Right kidney (tissue), 1 donor: ENCODE data around the gene MYO1E.
"Not testable (repeated sequence)": the region's sequence is repeated elsewhere in the genome, so short reads cannot be mapped to it uniquely, and the experiment has no call there.

Source experiments
- DNase-seq: peaks from one replicate; pipeline ENCODE4 v3.0.0-alpha.2; 2016

MYO1E gene

DNA sequence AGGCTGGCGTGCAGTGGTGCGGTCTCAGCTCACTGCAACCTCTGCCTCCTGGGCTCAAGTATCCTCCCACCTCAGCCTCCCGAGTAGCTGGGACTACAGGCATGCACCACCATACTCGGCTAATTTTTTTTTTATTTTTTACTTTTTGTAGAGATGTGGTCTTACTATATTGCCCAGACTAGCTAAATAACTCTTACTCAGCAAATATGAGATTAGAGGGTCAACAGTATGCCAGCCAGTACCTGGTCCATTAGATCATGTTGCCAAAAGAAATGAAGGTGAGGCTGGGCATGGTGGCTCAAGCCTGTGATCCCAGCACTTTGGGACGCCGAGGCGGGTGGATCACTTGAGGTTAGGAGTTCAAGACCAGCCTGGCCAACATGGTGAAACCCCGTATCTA lies 210.6 kb downstream of the MYO1E start:
- DNase-seq, result not testable (repeated sequence)

DNA sequence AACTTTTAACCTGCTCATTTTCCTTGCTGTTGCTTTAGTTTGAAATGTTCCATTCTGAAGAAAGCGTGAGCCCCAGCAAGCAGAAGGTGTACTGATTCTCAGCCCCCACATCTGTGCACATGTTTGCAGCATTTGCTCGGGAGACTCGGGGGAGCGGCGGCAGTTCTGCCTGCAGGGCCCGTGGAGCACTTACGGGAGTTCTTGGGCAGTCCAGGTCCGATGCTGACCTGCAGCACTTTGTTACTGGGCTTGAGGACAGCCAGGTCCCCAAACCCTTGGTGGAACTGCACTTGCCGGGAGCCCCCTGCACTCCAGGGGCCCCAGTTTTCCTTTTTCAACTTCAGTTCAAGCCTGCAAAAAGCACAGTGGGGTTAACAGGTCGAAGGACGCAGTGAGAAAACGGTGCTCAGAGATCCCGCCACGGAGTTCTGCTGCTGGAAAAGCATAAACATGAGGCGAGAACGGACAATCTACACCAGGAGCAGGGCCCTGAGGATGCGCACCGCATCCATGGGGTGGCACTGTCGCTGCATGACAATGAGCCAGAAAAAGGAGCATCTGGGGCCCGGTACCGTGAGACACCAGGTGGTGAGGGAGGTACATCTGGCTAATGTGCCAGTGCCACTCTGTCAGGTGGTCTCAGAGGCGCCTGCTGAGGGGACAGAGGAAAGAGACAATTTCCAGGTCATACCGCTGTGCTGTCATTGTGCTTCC lies 211.6 kb downstream of the MYO1E start:
- peak; percentile 28 for DNase-seq

DNA sequence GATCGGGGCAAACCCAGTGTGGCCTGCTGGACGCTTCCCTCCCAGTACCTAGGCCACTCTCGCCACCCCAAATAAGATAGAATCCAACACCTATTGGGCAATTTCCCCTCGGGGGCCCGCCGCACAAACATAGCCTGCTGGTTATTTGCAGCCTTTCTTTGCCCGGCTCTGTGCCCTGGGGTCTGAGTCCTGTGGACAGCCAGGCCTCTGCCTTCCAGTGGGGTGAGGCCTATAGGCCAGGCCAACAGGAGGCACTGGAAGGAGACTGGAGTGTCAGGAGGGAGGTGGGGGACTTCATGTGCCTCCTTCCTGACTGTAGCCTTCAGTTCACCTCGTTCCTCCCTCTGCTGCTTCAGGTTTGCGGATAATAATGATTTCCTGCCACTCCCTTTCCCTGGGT lies 213.5 kb downstream of the MYO1E start:
- DNase-seq, result no peak

DNA sequence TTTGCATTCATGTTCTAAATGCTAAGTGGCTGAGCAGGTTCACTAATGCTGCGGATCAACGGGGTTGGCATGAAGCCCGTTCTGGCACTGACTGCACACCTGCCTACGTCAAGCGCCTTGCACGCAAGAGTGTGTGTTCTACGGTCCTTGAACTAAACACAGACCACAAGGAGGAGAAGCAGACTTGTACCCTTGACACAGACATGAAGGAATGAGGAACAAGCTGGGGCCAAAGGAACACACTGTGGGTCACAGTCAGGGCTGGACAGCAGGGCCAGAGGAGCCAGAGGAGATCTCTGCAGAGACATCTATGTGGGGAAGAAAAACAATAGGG lies 214.0 kb downstream of the MYO1E start:
- no peak for DNase-seq

DNA sequence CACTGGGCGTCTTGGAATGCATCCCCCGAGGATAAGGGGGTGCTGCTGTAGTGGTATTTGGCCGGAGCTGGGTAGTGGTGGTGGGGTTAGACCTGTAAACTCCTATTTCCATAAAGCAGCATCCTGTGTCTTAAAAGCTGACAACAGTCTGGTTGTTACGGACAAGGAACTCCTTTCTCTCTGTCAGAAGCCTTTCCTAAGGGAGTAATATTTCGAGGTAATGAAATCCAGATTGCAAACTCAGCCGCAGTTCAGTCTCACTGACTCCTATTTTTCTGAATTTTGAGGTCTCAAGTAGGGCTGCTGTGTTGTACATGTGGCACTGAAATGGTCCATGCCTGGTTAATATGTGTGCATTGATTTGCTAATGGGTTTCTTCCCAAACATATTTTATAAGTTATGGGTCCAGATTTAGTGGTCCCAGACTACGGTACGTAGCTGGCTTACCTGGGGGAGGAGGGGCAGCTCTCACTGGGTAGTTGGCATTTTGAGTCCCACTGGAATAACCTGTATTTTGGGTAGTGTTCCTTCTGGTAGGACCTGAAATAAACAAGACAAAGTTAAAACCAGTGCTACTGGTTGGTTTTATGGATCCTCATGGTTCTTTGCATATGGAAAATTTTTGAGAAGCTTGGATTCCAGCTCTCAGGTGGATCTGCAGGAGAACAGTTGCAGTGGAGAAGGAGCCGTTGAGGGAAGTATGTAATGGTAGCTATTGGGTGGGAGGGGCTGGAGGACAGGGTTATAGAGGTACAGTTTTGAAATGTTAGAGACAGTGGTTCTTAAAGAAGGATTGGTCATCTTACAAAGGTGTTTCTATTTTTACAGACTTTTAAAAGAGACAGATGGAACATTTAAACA lies 214.6 kb downstream of the MYO1E start:
- no peak for DNase-seq

DNA sequence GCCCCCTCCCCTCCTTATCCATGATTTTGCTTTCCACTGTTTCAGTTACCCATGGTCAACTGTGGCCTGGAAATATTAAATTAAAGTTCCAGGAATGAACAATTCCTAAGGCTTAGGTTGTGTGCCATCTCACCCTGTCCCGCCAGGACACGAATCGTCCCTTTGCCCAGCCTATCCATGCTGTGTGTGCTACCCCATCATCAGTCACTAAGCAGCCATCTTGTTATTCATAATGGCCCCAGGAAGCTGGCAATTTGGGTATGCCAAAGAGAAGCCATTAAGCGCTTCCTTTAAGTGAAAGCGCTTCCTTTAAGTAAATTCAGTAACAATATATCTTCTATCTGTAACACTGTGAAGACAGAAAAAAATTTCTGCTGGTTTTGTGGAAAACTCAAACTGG lies 215.3 kb downstream of the MYO1E start:
- DNase-seq, result no peak

DNA sequence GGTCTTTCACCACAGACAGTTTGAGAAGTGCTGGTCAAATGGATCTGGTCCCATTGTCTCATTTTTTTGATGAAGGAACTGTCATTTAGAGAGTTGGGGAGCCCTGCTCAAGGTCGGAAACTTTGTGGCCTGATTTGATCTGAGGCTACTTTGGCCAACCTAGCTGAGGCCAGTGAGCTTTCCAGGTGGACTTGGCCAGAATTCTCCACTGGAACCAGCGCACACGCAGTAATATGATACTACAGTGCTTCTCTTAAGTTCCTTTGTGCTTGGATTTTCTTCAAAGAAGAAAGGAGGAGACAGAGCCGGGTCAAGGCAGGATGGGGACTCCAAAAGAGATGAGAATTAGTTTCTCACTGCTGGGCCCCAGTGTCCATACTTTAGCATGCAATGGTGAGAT lies 217.2 kb downstream of the MYO1E start:
- DNase-seq, result no peak

DNA sequence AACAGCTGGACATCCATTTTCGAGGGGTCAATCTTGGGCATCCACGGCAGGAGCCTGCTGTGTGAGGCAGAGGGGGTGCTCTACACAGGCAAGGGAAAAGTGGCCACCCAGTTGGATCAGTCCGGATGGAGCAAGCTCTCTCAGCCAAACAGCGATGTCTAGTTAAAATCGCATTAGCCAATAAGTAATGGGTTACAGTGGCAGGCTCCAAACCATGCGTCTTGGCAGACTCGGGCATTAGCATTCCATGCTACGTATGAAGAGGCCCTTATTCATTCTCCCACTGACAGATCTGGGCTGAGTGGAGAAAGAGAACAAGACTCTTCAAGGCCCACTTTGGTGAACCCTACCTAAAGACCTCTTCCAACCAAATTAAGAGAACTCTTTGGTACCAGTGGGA lies 218.4 kb downstream of the MYO1E start:
- no peak for DNase-seq

DNA sequence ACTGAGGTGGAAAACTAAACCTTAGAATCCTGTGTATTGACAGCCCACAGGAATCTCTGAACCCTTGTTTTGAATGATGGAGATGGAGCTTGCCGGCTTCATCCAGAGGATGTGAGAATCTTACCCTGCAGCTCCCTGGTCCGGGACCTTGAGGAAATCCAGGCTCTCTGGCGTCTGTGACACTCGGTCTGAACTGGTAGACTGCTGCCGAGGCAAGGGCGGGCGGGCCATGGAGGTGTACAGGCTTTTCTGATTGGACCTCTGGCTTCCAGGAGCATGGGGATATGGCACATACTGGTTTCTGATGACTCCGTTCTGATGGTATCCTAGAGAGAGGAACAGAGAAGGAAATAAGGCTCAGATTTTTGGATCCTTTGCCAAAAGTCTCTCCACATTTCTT lies 219.2 kb downstream of the MYO1E start:
- no peak for DNase-seq

DNA sequence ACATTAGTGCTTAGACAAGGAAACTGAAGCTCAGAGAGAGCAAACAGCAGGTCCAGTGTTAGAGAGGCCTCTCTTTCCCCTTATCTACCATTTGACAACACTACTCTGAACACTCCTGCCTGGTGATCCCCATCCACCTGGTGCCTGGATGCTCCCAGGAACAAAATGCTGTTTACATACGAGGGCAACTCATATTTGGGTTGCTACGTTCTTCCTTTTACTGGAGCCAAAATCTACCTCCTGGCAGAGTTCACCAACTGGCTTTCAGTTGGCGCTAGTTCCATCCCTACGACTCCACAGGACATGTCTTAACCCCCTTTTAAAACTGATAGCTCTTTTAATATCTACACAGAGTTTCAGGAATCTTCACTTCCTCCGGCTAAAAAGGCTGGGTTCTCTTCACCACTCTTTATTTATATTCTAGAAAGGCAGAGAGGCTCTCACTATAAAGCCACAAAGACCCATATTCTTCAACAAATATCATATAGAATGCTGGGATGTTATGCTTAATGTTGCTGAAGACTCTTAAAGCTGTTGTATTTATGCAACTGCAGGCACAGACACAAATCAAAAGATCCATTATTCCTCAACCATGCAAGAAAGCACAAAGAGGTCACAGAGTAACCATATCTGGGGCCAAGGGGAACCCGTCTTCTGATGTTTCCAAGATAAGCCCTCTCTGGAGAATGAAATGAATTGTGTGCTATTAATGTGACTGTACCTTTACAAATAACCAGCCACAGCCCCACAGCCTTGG lies 219.8 kb downstream of the MYO1E start:
- DNase-seq, result no peak

DNA sequence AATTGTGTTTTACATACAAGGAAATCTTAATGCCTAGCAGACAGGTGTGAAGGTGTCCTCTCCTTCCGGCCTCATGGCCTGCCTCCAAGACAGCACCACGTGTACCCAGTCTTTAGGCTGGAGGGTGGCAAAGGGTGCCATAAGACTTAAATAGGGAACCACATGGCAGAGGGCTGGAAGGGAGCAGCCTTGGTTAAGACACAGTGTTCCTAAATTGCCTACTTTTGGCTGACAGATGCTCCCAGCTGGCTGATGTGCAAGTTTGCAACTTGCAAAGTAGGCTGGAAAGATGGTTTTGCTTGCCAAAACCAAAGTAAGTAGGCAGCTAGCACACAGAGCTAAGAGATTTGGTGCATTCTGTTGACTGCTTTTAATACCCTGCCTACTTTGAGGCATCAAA lies 222.5 kb downstream of the MYO1E start:
- DNase-seq, result no peak

DNA sequence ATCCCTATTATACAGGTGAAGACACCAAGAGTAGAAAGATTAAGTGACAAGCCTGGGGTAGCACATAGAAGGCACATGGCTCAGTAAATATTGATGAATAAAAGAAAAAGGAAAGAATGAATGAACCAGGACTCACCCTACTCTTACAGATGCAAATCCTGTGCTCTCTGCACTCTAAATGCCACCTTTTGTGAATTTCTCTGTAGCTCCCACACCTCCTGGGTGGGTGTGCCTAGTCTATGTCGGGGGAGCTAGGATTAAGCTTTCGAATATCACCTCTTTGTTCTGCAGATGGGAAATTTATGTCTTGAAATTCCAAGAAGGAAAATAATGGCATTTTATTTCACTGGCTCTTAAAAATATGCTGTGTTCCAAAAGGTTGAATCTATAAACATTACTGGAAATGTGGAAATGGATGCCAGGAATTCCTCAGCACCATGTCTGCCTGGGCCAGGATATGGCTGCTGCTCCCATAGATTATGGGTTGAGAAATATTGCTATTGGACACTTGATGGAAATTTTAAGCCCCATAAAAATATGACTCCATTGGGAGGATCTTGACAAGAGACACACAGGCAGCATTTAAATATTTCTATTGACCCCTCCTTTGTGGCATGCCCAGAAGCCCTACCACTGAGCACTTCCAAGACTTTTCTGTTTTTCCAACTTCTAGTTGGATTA lies 224.4 kb downstream of the MYO1E start:
- no peak for DNase-seq

DNA sequence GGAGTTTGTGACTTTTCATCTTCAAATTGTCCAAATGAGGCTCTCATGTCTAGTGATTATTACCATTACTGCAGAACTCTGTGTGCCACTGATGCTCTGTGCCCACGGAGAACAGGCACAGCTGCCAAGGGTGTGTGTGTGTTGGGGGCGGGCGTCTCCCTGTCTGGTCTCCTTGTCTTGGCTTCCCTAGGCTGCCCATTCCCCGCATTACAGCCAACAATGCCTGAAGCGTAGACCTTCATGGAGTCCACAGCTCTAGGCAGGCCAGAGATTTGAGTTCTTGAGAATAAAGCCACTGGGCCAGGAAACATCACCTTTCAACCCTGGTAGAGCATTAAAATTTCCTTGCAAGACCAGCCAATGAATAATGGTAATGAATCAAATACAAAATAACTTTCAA lies 225.0 kb downstream of the MYO1E start:
- no peak for DNase-seq

DNA sequence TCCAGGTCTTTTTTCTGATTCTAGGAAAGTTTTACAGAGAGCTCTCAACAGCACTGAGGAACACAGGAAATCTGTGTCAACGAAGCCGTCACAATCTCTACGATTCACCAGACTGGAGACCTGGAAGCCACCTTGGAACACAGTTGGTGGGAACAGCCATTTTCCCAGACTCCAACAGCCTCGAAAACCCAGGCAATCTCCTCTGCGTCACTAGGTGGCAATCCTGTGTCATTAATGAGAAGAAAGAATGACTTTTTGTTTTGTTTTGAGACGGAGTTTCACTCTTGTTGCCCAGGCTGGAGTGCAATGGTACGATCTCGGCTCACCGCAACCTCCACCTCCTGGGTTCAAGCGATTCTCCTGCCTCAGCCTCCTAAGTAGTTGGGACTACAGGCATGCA lies 228.1 kb downstream of the MYO1E start:
- not testable (repeated sequence) for DNase-seq

DNA sequence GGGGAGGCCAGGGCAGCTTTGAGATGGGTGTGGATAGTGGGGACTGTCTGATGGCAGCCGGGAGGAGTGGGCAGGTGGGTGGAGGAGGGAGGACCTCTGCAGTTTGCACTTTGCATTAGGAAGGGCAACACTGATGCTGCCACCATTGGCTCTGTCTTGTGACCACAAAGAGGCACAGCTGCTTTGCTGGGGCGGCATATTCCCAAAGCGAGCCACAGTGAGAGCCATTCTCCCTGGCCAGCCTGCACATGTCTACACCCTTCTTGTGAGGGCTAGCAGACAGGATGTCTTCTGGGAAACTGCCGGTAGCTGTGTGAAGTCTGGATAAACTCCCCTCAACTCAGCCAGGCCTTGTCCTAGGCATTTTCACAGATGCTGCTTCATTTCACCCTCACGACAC lies 229.4 kb downstream of the MYO1E start:
- DNase-seq, result no peak

DNA sequence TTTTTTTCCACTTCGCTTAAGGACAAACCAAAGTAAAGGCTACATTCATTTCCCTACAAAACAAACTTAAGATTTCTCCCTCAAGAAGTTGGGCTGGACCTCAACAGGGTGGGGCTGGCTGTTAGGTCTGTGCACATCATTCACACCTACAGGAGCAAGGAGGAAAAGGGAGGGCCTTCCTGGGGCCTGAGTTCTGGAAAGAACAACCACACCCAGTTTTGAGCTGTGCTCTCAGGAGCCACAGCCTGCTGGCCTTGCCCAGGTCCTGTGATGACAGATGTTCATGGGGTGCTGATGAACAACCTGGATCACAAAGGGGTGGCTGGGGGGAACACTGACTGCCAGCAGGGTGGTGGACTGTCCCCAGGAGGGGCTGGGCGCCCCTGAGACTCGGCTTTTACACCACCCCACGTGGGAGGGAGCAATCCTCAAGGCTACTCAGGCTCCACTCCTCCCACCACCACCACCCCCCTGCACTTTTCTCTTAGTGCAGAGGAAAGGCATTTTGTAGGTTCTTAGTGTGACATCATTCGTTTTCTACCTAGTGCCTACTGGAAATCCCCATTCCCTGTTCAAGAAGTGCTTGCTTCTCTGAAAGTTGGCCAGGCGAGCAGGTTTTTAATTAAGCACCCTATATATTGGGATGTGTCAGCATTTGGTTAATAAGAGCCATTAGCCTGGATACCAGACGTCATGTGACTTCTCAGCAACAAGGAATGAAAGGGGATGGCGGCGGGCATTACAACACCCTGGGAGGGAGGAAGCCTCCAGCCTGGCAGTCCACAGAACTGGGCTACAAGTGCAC lies 232.0 kb downstream of the MYO1E start:
- no peak for DNase-seq

DNA sequence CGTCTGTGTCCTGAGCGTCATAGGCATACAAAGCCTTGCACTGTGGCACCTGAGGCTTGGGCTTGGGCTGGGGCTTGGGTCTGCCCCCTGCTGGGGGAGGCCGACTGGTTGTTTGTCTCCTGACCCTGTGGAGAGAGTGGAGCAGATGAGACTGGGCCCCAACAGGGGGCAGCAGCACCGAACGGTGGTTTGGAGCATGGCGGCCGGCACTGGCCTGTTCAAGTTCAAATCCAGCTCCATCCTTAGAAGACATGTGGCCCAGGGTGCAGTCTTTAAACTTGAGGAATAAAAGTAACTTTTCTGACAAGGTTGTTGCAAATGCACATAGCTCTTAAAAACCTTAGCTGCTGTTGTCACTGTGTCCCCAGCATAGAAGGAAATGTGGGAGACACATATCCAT lies 234.4 kb downstream of the MYO1E start:
- no peak for DNase-seq

DNA sequence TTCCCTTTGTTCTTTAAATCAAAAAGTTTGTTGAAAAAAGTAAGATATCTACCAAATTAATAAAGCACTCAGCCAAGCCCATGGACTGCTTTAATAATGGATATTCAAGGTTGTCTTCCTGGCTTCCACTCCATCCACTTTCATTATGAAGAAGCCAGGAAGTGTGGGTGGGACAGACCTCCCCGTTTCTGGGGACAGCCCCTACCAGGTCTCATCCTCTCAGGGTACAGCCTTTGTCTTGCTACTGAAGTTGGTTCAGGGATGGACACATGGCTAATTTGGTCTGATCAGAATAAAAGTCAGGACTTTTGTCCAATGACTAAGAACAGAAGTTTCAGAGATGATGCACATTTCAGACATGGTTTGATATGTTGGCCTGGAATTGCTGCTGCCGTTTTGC lies 235.1 kb downstream of the MYO1E start:
- DNase-seq, result no peak

DNA sequence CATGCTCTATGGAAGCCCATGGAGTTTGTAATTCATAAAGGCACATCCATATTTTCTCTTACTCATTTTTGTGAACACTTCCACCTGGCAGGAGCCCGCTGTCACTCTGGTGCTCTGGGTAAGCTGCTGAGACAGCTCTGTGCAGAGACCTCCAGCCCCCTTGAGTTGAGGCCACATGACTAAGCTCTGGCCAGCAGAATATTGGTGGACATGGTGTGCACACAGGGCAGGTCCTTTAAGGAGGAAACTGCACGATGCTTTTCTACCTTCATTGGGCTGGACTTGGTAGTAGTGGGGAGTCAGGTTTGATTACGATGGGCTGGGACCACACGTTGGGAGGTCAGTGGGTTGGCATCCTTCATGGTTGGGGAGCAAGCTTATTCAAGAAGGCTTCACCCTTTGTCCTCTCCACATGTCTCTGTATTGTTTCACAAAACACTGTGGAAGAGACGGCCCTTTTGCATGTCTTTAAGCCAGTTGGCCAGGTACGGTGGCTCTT lies 238.7 kb downstream of the MYO1E start:
- DNase-seq, result no peak

DNA sequence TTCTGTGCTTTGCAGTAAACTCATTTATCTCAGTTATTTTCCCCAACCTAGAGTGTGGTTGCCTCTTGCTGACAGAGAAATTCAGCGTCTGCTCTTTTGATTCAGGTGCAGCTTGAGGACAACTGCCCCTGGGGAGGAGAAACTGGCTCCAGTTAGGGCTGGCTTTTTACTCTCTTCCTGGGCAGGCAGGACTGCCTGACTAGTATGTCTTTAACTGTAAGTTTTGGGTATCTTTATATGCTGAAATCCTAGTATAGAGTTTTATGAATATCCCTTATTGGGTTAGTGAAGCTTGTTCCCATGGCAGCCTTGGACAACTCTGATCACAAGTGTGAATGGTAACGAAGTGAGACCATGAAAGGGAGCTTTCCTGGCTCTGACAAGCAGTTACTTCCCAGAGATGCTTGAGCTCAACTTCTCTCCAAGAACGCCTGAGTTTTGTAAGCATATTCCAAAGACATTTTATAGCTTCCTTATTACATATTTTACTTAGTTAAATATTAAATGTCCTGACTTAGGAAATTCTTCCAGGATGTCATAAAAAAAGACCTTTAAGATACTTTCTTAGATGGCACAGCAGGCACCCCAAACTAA lies 240.6 kb downstream of the MYO1E start:
- no peak for DNase-seq

DNA sequence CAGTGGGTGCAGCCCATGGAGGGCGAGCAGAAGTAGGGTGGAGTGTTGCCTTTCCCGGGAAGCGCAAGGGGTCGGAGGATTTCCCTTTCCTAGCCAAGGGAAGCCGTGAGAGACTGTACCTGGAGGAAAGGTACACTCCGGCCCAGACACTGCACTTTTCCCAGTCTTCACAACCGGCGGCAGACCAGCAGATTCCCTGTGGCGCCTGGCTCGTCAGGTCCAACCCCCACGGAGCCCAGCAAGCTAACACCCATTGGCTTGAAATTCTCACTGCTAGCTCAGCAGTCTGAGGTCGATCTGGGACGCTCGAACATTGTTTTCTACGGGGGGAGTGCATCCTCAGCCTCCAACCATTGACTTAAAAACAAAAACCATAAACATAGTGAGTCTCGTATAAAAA lies 241.2 kb downstream of the MYO1E start:
- DNase-seq, result no peak
